Measurements from ENCODE around the gene PDPK1.

GRCh38 chr16:2586241-2586640, 48.4 kb downstream of the PDPK1 start:
- TF ChIP-seq, protein P1, sequence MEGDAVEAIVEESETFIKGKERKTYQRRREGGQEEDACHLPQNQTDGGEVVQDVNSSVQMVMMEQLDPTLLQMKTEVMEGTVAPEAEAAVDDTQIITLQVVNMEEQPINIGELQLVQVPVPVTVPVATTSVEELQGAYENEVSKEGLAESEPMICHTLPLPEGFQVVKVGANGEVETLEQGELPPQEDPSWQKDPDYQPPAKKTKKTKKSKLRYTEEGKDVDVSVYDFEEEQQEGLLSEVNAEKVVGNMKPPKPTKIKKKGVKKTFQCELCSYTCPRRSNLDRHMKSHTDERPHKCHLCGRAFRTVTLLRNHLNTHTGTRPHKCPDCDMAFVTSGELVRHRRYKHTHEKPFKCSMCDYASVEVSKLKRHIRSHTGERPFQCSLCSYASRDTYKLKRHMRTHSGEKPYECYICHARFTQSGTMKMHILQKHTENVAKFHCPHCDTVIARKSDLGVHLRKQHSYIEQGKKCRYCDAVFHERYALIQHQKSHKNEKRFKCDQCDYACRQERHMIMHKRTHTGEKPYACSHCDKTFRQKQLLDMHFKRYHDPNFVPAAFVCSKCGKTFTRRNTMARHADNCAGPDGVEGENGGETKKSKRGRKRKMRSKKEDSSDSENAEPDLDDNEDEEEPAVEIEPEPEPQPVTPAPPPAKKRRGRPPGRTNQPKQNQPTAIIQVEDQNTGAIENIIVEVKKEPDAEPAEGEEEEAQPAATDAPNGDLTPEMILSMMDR (IDR thresholded peaks at IDR 0.05): no peak
- TF ChIP-seq POLR2A (IDR thresholded peaks at IDR 0.05) (no peak), EP300 (IDR thresholded peaks at IDR 0.05) (no peak)

Measured in ovary (tissue), 3 donors.